Measurements from ENCODE around the gene MRI1. TPM values are rescaled to one million over a fixed set of nuclear protein-coding genes. Genes with fewer than 3 reads are reported as not detected.

Gene MRI1
- total and polyA plus RNA-seq, 10 of the 15 experiments (the other 5 are each of a cell fraction or from before 2014, with no cell fraction given) = 5.4 to 50.3 (median 28.3) TPM

GRCh38 chr19:13819238-13819637, 54.9 kb downstream of the MRI1 start:
- Histone ChIP-seq H3K9ac (ENCODE audit: control insufficient read depth, insufficient read depth, low read length) (no peak overlapping the region), H3K4me1 (ENCODE audit: control insufficient read depth, insufficient read depth, low read length) (no peaks in the 10 kb centered on the region), H3K4me2 (ENCODE audit: control insufficient read depth, insufficient read depth) (no peak overlapping the region), H2AFZ (ENCODE audit: control insufficient read depth, low read depth, low read length) (no peak overlapping the region), H3K4me3 (no peak overlapping the region), H3K27ac (ENCODE audit: control insufficient read depth, insufficient read depth) (no peak overlapping the region), H3K27me3 (replicated peaks in 1 of 2; ENCODE audit: control insufficient read depth in 2 of 2, insufficient read depth in 2 of 2, low read length in 1 of 2) (no peaks in the 10 kb centered on the region), H3K9me3 (replicated peaks; ENCODE audit: control insufficient read depth, insufficient read depth, low read length) (no peaks in the 10 kb centered on the region), H3K79me2 (ENCODE audit: control insufficient read depth, insufficient read depth, low read length) (no peaks in the 10 kb centered on the region), H4K20me1 (ENCODE audit: control insufficient read depth, insufficient read depth) (no peaks in the 10 kb centered on the region), H3K36me3 (ENCODE audit: control insufficient read depth in 2 of 2, insufficient read depth in 2 of 2, low read length in 1 of 2) (0 out of 4 replicates have a peak, but pooled peaks cover 0 to 3% of the 10 kb centered on the region in 2 experiments)
- in situ Hi-C loops (cut with MboI) = no loop called here
- intact Hi-C loops (cut with micrococcal nuclease; ENCODE audit: unreplicated experiment) = no loop called here
- TF ChIP-seq SKIL (IDR thresholded peaks at IDR 0.05; ENCODE audit: low read depth, poor library complexity, severe bottlenecking) (no peak), GATAD2B (conservative IDR thresholded peaks at IDR 0.05; ENCODE audit: low read depth) (no peak), BCL3 (IDR thresholded peaks at IDR 0.05; ENCODE audit: borderline replicate concordance, insufficient read depth, low read depth, low read length, poor library complexity, severe bottlenecking) (no peak), CTCF (IDR thresholded peaks at IDR 0.05 in 2 of 3, conservative IDR thresholded peaks at IDR 0.05 in 1 of 3; ENCODE audit: control insufficient read depth in 2 of 3, extremely low read depth in 1 of 3, insufficient read depth in 1 of 3, low read depth in 3 of 3, low read length in 3 of 3) (no peak), KAT2A (conservative IDR thresholded peaks at IDR 0.05; ENCODE audit: control insufficient read depth, low read depth, low read length) (no peak), CREM (IDR thresholded peaks at IDR 0.05; ENCODE audit: low read depth) (no peak), PKNOX1 (IDR thresholded peaks at IDR 0.05) (no peak)
- ChIA-PET SMC1A (ENCODE audit: uncharacterized antibody, unreplicated experiment) (no interaction called here), RAD21 (ENCODE audit: unreplicated experiment) (no interaction called here), POLR2A (interaction anchor here (0.9 kb wide), 1 partner anchor 25 kb away, joined by 3 read pairs; the partner anchor contains the start of gene ZSWIM4), CTCF (interaction anchor here (1.0 kb wide), 1 partner anchor 43 kb away, joined by 3 read pairs; no protein-coding TSS in a partner anchor)
- ATAC-seq (no peak), DNase-seq (ENCODE audit: low read depth, low spot score) (no peak), FAIRE-seq (no peak)
- BruUV-seq (replicated peaks) = no TSS peak
- 91% methylated on average over 8 of the region's 11 CpGs for WGBS (ENCODE audit: insufficient coverage, insufficient replicate concordance, low lambda C conversion rate, missing lambda C conversion rate)
